Naive thymus-derived CD4-positive, alpha-beta T cell (primary cell): ENCODE measurements around the gene CELA2B. TPM values are rescaled to one million over a fixed set of nuclear protein-coding genes. Genes with fewer than 3 reads are reported as not detected.
A peak's percentile ranks its signal among the peaks of the same experiment; 100 is the strongest.
"Not testable (repeated sequence)": the region's sequence is repeated elsewhere in the genome, so short reads cannot be mapped to it uniquely, and the experiment has no call there.

Experiments
- ATAC-seq: fragments of 150-1000 bp; cut with Tn5 transposase; 2 replicates; pipeline ENCODE4 v1.10.0; 2021; ENCODE audit warnings: mild to moderate bottlenecking, moderate library complexity
- CTCF ChIA-PET: fragments of 350-600 bp; sonication (Branson Sonifier 250); formaldehyde crosslinking; loops from one replicate; lab custom pipeline; 2021; ENCODE audit warnings: antibody characterized with exemption; lab: Charles Lee
- POLR2A ChIA-PET: fragments of 350-600 bp; sonication (Branson Sonifier 250); formaldehyde crosslinking; loops from one replicate; lab custom pipeline; 2021; ENCODE audit warnings: antibody characterized with exemption, inconsistent platforms; lab: Charles Lee
- DNase-seq, 9 donors: peaks; one replicate each; pipeline versions ENCODE4 v3.0.0 to v3.0.0-alpha.2; 2020 to 2022; ENCODE audit warnings: mixed read lengths in 1 of 9
- H3K27ac ChIP-seq: one replicate; pipeline ENCODE4 v1.7.0; 2013; ENCODE audit warnings: mild to moderate bottlenecking, low read depth, low read length, moderate library complexity
- H3K27me3 ChIP-seq, 2 donors: one replicate each; pipeline ENCODE4 v1.7.0; 2013; ENCODE audit warnings: low read length in 2 of 2, mild to moderate bottlenecking in 2 of 2, moderate library complexity in 2 of 2; ENCODE audit not compliant: control insufficient read depth in 2 of 2, insufficient read depth in 2 of 2
- H3K36me3 ChIP-seq, 3 experiments: 1 replicate in 2 of 3; 2 replicates in 1 of 3; pipeline ENCODE4 v1.7.0; 2013; ENCODE audit warnings: low read length in 3 of 3, mild to moderate bottlenecking in 3 of 3, moderate library complexity in 1 of 3; ENCODE audit not compliant: insufficient read depth in 3 of 3, control insufficient read depth in 2 of 3
- H3K4me1 ChIP-seq, 2 donors: one replicate each; pipeline ENCODE4 v1.7.0; 2013; ENCODE audit warnings: low read length in 2 of 2, mild to moderate bottlenecking in 2 of 2, moderate library complexity in 1 of 2; ENCODE audit not compliant: control insufficient read depth in 2 of 2, insufficient read depth in 2 of 2
- H3K4me3 ChIP-seq: 2 replicates; pipeline ENCODE4 v1.7.0; 2013; ENCODE audit warnings: mild to moderate bottlenecking, low read length
- H3K9me3 ChIP-seq, 3 experiments: 1 replicate in 2 of 3; 2 replicates in 1 of 3; pipeline ENCODE4 v1.7.0; 2013; ENCODE audit warnings: low read length in 3 of 3; ENCODE audit not compliant: control insufficient read depth in 2 of 3
- H3K27ac Mint-ChIP-seq, 9 donors: one replicate each; pipeline ENCODE4 v1.8.0; 2020 to 2022; ENCODE audit warnings: mixed read lengths in 9 of 9, mild to moderate bottlenecking in 8 of 9, moderate library complexity in 5 of 9, inconsistent platforms in 2 of 9
- H3K27me3 Mint-ChIP-seq, 5 donors: one replicate each; pipeline ENCODE4 v1.8.0; 2021 to 2022; ENCODE audit warnings: mixed read lengths in 5 of 5, mild to moderate bottlenecking in 1 of 5
- H3K36me3 Mint-ChIP-seq, 5 donors: one replicate each; pipeline ENCODE4 v1.8.0; 2020 to 2022; ENCODE audit warnings: mixed read lengths in 5 of 5, mild to moderate bottlenecking in 3 of 5, inconsistent platforms in 1 of 5
- H3K4me1 Mint-ChIP-seq, 7 donors: one replicate each; pipeline ENCODE4 v1.8.0; 2020 to 2022; ENCODE audit warnings: mixed read lengths in 7 of 7, mild to moderate bottlenecking in 3 of 7, inconsistent platforms in 1 of 7
- H3K4me3 Mint-ChIP-seq, 10 donors: one replicate each; pipeline ENCODE4 v1.8.0; 2020 to 2022; ENCODE audit warnings: mild to moderate bottlenecking in 10 of 10, mixed read lengths in 10 of 10, moderate library complexity in 6 of 10, inconsistent platforms in 2 of 10
- H3K9me3 Mint-ChIP-seq, 11 donors: one replicate each; pipeline ENCODE4 v1.8.0; 2020 to 2022; ENCODE audit warnings: mixed read lengths in 11 of 11, mild to moderate bottlenecking in 4 of 11, inconsistent platforms in 1 of 11, moderate library complexity in 1 of 11
- intact Hi-C, 2 donors: fragments of 100-400 bp; cut with micrococcal nuclease; formaldehyde crosslinking; loops; one replicate each; pipeline ENCODE4 v1.15.1; 2023
- polyA plus RNA-seq, 2 donors: library from polyadenylated mRNA; unstranded; fragments of 300-500 nt; fragmentation: Illumina TruSeq; gene quantifications; one replicate each; pipeline ENCODE4 v1.2.3, GENCODE V29; 2021
- total RNA-seq, 6 experiments: library from RNA in 5 of 6; stranded (reverse) in 5 of 6; gene quantifications; 1 replicate in 5 of 6; 2 replicates in 1 of 6; pipeline ENCODE4 v1.2.3 and lab custom pipeline; 2021 to 2026

The CELA2B gene
- total and polyA plus RNA-seq, 7 experiments from 2014 or later = not detected

- H3K9me3 Mint-ChIP-seq, H3K27ac ChIP-seq, H3K36me3 ChIP-seq, H3K9me3 ChIP-seq, intact Hi-C loops, H3K4me1 ChIP-seq, ATAC-seq, DNase-seq, H3K4me1 Mint-ChIP-seq, POLR2A ChIA-PET, H3K27me3 ChIP-seq, H3K4me3 Mint-ChIP-seq, CTCF ChIA-PET, H3K27ac Mint-ChIP-seq, H3K4me3 ChIP-seq, H3K27me3 Mint-ChIP-seq: not testable (repeated sequence)
- peaks cover 0 to 35% (median 21%) of the 10 kb centered on the region in 5 donors for H3K36me3 Mint-ChIP-seq
Measured at GRCh38 chr1:15484443-15484842, 8.5 kb downstream of the CELA2B start.

- DNase-seq (no peak), ATAC-seq (no peak)
- H3K27ac ChIP-seq = no peak overlapping the region
- ChIA-PET POLR2A (no interaction called here), CTCF (no interaction called here)
- H3K4me3 Mint-ChIP-seq = no peak overlapping the region
- H3K4me1 ChIP-seq = no peaks in the 10 kb centered on the region
- H3K27me3 ChIP-seq = no peaks in the 10 kb centered on the region
- H3K4me1 Mint-ChIP-seq = peaks cover 0 to 3% (median 0%) of the 10 kb centered on the region in 7 donors
- H3K9me3 Mint-ChIP-seq = no peaks in the 10 kb centered on the region
- H3K9me3 ChIP-seq = no peaks in the 10 kb centered on the region
- H3K36me3 Mint-ChIP-seq = peaks cover 0 to 45% (median 29%) of the 10 kb centered on the region in 5 donors
- no peaks in the 10 kb centered on the region for H3K27me3 Mint-ChIP-seq
- intact Hi-C loops = no loop called here
- H3K27ac Mint-ChIP-seq = no peak overlapping the region
- no peak overlapping the region for H3K4me3 ChIP-seq
- peaks cover 0 to 6% (median 0%) of the 10 kb centered on the region in 3 experiments for H3K36me3 ChIP-seq
Measured at GRCh38 chr1:15485636-15486035, 9.7 kb downstream of the CELA2B start.

GRCh38 chr1:15486844-15487610, 11.1 kb downstream of the CELA2B start:
- H3K4me3 Mint-ChIP-seq, CTCF ChIA-PET, intact Hi-C loops, H3K4me3 ChIP-seq, DNase-seq, H3K9me3 ChIP-seq, H3K27me3 ChIP-seq, POLR2A ChIA-PET, H3K27me3 Mint-ChIP-seq, H3K36me3 ChIP-seq, H3K4me1 ChIP-seq, ATAC-seq, H3K27ac ChIP-seq, H3K9me3 Mint-ChIP-seq: not testable (repeated sequence)
- Mint-ChIP-seq H3K36me3 (peaks cover 0 to 48% (median 32%) of the 10 kb centered on the region in 5 donors), H3K4me1 (peaks cover 0 to 14% (median 0%) of the 10 kb centered on the region in 7 donors), H3K27ac (peak overlapping the region in 1 of 9 donors; percentile 21)

GRCh38 chr1:15488371-15488770, 12.5 kb downstream of the CELA2B start:
- H3K27ac Mint-ChIP-seq = no peak overlapping the region
- CTCF ChIA-PET = no interaction called here

GRCh38 chr1:15489052-15489736, 13.3 kb downstream of the CELA2B start:
- POLR2A ChIA-PET = no interaction called here
- Mint-ChIP-seq H3K4me3 (no peak overlapping the region), H3K9me3 (no peaks in the 10 kb centered on the region), H3K36me3 (peaks cover 0 to 65% (median 34%) of the 10 kb centered on the region in 5 donors), H3K27ac (no peak overlapping the region), H3K4me1 (peaks cover 0 to 14% (median 0%) of the 10 kb centered on the region in 7 donors), H3K27me3 (no peaks in the 10 kb centered on the region)
- Histone ChIP-seq H3K4me3 (no peak overlapping the region), H3K9me3 (no peaks in the 10 kb centered on the region), H3K27me3 (no peaks in the 10 kb centered on the region), H3K36me3 (peaks cover 0 to 29% (median 0%) of the 10 kb centered on the region in 3 experiments), H3K4me1 (no peaks in the 10 kb centered on the region), H3K27ac (no peak overlapping the region)
- intact Hi-C loops = no loop called here
- DNase-seq (no peak), ATAC-seq (no peak)
- CTCF ChIA-PET = no interaction called here

More at GRCh38 chr1:15488371-15488770, 12.5 kb downstream of the CELA2B start:
- Mint-ChIP-seq H3K27me3 (no peaks in the 10 kb centered on the region), H3K36me3 (peaks cover 0 to 59% (median 34%) of the 10 kb centered on the region in 5 donors), H3K9me3 (no peaks in the 10 kb centered on the region), H3K4me3 (no peak overlapping the region), H3K4me1 (peaks cover 0 to 14% (median 0%) of the 10 kb centered on the region in 7 donors)
- DNase-seq (no peak), ATAC-seq (no peak)
- intact Hi-C loops = no loop called here
- POLR2A ChIA-PET = no interaction called here
- H3K4me3 ChIP-seq = no peak overlapping the region
- no peaks in the 10 kb centered on the region for H3K27me3 ChIP-seq
- no peak overlapping the region for H3K27ac ChIP-seq
- H3K4me1 ChIP-seq = no peaks in the 10 kb centered on the region
- no peaks in the 10 kb centered on the region for H3K9me3 ChIP-seq
- peaks cover 0 to 20% (median 0%) of the 10 kb centered on the region in 3 experiments for H3K36me3 ChIP-seq

GRCh38 chr1:15491010-15491409, 15.1 kb downstream of the CELA2B start:
- POLR2A ChIA-PET, H3K4me1 ChIP-seq, H3K9me3 ChIP-seq, ATAC-seq, H3K27me3 Mint-ChIP-seq, DNase-seq, H3K27ac ChIP-seq, H3K4me3 ChIP-seq, H3K4me3 Mint-ChIP-seq, intact Hi-C loops, CTCF ChIA-PET, H3K27me3 ChIP-seq, H3K27ac Mint-ChIP-seq, H3K9me3 Mint-ChIP-seq: not testable (repeated sequence)
- H3K36me3 ChIP-seq = peaks cover 0 to 31% (median 0%) of the 10 kb centered on the region in 3 experiments
- Mint-ChIP-seq H3K4me1 (peaks cover 0 to 14% (median 0%) of the 10 kb centered on the region in 7 donors), H3K36me3 (peaks cover 0 to 64% (median 35%) of the 10 kb centered on the region in 5 donors)
